ENCODE data around the gene CFAP53.

GRCh38 chr18:50199921-50200320 lies 66.4 kb downstream of the CFAP53 start:
- TF ChIP-seq, protein P1, sequence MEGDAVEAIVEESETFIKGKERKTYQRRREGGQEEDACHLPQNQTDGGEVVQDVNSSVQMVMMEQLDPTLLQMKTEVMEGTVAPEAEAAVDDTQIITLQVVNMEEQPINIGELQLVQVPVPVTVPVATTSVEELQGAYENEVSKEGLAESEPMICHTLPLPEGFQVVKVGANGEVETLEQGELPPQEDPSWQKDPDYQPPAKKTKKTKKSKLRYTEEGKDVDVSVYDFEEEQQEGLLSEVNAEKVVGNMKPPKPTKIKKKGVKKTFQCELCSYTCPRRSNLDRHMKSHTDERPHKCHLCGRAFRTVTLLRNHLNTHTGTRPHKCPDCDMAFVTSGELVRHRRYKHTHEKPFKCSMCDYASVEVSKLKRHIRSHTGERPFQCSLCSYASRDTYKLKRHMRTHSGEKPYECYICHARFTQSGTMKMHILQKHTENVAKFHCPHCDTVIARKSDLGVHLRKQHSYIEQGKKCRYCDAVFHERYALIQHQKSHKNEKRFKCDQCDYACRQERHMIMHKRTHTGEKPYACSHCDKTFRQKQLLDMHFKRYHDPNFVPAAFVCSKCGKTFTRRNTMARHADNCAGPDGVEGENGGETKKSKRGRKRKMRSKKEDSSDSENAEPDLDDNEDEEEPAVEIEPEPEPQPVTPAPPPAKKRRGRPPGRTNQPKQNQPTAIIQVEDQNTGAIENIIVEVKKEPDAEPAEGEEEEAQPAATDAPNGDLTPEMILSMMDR (conservative IDR thresholded peaks at IDR 0.05; ENCODE audit: low read depth, low read length): no peak
- no peak for TF ChIP-seq NFE2L2 (IDR thresholded peaks at IDR 0.05; ENCODE audit: low read depth, low read length)
- no peak for TF ChIP-seq POLR2A (IDR thresholded peaks at IDR 0.05; ENCODE audit: low read depth, low read length)
- TF ChIP-seq RFX5 (IDR thresholded peaks at IDR 0.05; ENCODE audit: low read depth, low read length): no peak
